Measurements from ENCODE around the gene ESRRG.
"Not testable (repeated sequence)": the region's sequence is repeated elsewhere in the genome, so short reads cannot be mapped to it uniquely, and the experiment has no call there.

Gene ESRRG

GRCh38 chr1:216705676-216706075, 17.6 kb downstream of the ESRRG start:
- no peak for DNase-seq

GRCh38 chr1:216704065-216704464, 19.2 kb downstream of the ESRRG start:
- not testable (repeated sequence) for DNase-seq

- no peak for DNase-seq
These were observed 21.1 kb downstream of the ESRRG start for GRCh38 chr1:216702170-216702569.

GRCh38 chr1:216700779-216701178, 22.4 kb downstream of the ESRRG start:
- no peak for DNase-seq

GRCh38 chr1:216691710-216692109, 31.5 kb downstream of the ESRRG start:
- no peak for DNase-seq

GRCh38 chr1:216690603-216691002, 32.6 kb downstream of the ESRRG start:
- DNase-seq = no peak

GRCh38 chr1:216688127-216688657, 35.0 kb downstream of the ESRRG start:
- no peak for DNase-seq

GRCh38 chr1:216686860-216687766, 36.1 kb downstream of the ESRRG start:
- DNase-seq = peak in 1 of 56 donors; percentile 6

GRCh38 chr1:216682752-216683151, 40.5 kb downstream of the ESRRG start:
- DNase-seq = no peak

GRCh38 chr1:216679108-216679507, 44.1 kb downstream of the ESRRG start:
- DNase-seq = no peak

- no peak for DNase-seq
These were observed 52.9 kb downstream of the ESRRG start for GRCh38 chr1:216670118-216670883.

GRCh38 chr1:216666441-216666840, 56.8 kb downstream of the ESRRG start:
- no peak for DNase-seq

GRCh38 chr1:216665856-216666255, 57.4 kb downstream of the ESRRG start:
- DNase-seq = no peak

GRCh38 chr1:216665406-216665805, 57.8 kb downstream of the ESRRG start:
- DNase-seq = no peak

GRCh38 chr1:216662681-216663080, 60.5 kb downstream of the ESRRG start:
- DNase-seq = no peak

GRCh38 chr1:216660561-216660960, 62.7 kb downstream of the ESRRG start:
- DNase-seq = no peak

GRCh38 chr1:216653001-216653400, 70.2 kb downstream of the ESRRG start:
- DNase-seq = no peak

- no peak for DNase-seq
These were observed 71.3 kb downstream of the ESRRG start for GRCh38 chr1:216651826-216652418.

GRCh38 chr1:216643176-216643575, 80.1 kb downstream of the ESRRG start:
- DNase-seq = no peak

- no peak for DNase-seq
These were observed 81.4 kb downstream of the ESRRG start for GRCh38 chr1:216641669-216642460.

- DNase-seq = peak in 32 of 56 donors; percentile 0 to 50 (median 10)
These were observed 83.1 kb downstream of the ESRRG start for GRCh38 chr1:216640100-216640499.
